B cell (primary cell): ENCODE data around the gene PYROXD2. TPM values are rescaled to one million over a fixed set of nuclear protein-coding genes. Genes with fewer than 3 reads are reported as not detected.
A peak's percentile ranks its signal among the peaks of the same experiment; 100 is the strongest.

Experiments
- ATAC-seq: fragments of 200-7000 bp; cut with Tn5 transposase; one replicate; pipeline ENCODE4 v1.10.0; 2021; ENCODE audit warnings: low read depth, mild to moderate bottlenecking, moderate number of reproducible peaks, moderate library complexity
- CTCF ChIA-PET: fragments of 350-600 bp; sonication (Branson Sonifier 250); formaldehyde crosslinking; loops from one replicate; lab custom pipeline; 2021; ENCODE audit warnings: antibody characterized with exemption, inconsistent platforms; lab: Charles Lee
- POLR2A ChIA-PET: fragments of 350-600 bp; sonication (Branson Sonifier 250); formaldehyde crosslinking; loops from one replicate; lab custom pipeline; 2021; ENCODE audit warnings: antibody characterized with exemption; lab: Charles Lee
- DNase-seq: peaks from one replicate; pipeline ENCODE4 v3.0.0; 2013
- H2AFZ ChIP-seq: 2 replicates; pipeline ENCODE4 v1.6.1; 2012; ENCODE audit warnings: mild to moderate bottlenecking, low read depth, low read length; ENCODE audit not compliant: insufficient read depth, poor library complexity, severe bottlenecking
- H3K27ac ChIP-seq, 2 donors: 1 replicate in 1 of 2; 2 replicates in 1 of 2; pipeline ENCODE4 v1.5.1; 2012 to 2013; ENCODE audit warnings: low read length in 2 of 2, mild to moderate bottlenecking in 2 of 2, moderate library complexity in 1 of 2
- H3K27me3 ChIP-seq, 4 experiments: fragments of 200-600 bp in 1 of 4; sonication (generic) in 1 of 4; replicated peaks in 1 of 4; 1 replicate in 2 of 4; 2 replicates in 2 of 4; pipeline versions ENCODE4 v1.6.1 to v1.7.0; 2013 to 2016; ENCODE audit warnings: low read length in 3 of 4, mild to moderate bottlenecking in 2 of 4, mixed read lengths in 1 of 4, moderate library complexity in 1 of 4; ENCODE audit not compliant: insufficient read depth in 4 of 4, control insufficient read depth in 3 of 4; ENCODE audit errors: control extremely low read depth in 1 of 4
- H3K36me3 ChIP-seq, 2 experiments: replicated peaks in 1 of 2; 1 replicate in 1 of 2; 2 replicates in 1 of 2; pipeline versions ENCODE4 v1.6.1 to v1.7.1; 2013; ENCODE audit warnings: low read length in 1 of 2; ENCODE audit not compliant: insufficient read depth in 2 of 2, control insufficient read depth in 1 of 2; ENCODE audit errors: control extremely low read depth in 1 of 2, extremely low read depth in 1 of 2
- H3K4me1 ChIP-seq, 2 donors: fragments of 200-600 bp in 1 of 2; sonication (generic) in 1 of 2; 1 replicate in 1 of 2; 2 replicates in 1 of 2; pipeline versions ENCODE4 v1.5.1 to v1.6.1; 2013 to 2017; ENCODE audit warnings: low read length in 2 of 2; ENCODE audit not compliant: control insufficient read depth in 2 of 2, insufficient read depth in 2 of 2
- H3K4me2 ChIP-seq: replicated peaks from 2 replicates; pipeline ENCODE3; 2012; ENCODE audit warnings: mild to moderate bottlenecking, low read depth, low read length; ENCODE audit not compliant: poor library complexity, severe bottlenecking
- H3K4me3 ChIP-seq, 5 experiments: fragments of 200-600 bp in 1 of 5; sonication (generic) in 1 of 5; 1 replicate in 3 of 5; 2 replicates in 2 of 5; pipeline versions ENCODE4 v1.5.1 to v1.7.0; 2011 to 2016; ENCODE audit warnings: low read length in 4 of 5, mild to moderate bottlenecking in 4 of 5, low read depth in 2 of 5, control low read depth in 1 of 5, moderate library complexity in 1 of 5; ENCODE audit not compliant: insufficient read depth in 1 of 5; ENCODE audit errors: control extremely low read depth in 1 of 5, extremely low read depth in 1 of 5
- H3K79me2 ChIP-seq: fragments of 200-600 bp; sonication (generic); one replicate; pipeline ENCODE4 v1.6.0; 2016; ENCODE audit warnings: low read length; ENCODE audit not compliant: control insufficient read depth, insufficient read depth
- H3K9ac ChIP-seq: fragments of 200-600 bp; sonication (generic); 2 replicates; pipeline ENCODE4 v1.6.1; 2017; ENCODE audit warnings: mild to moderate bottlenecking, low read length, moderate library complexity
- H3K9me3 ChIP-seq, 3 donors: one replicate each; pipeline versions ENCODE4 v1.6.1 to v1.7.1; 2013; ENCODE audit warnings: low read length in 2 of 3; ENCODE audit not compliant: control insufficient read depth in 2 of 3, insufficient read depth in 1 of 3; ENCODE audit errors: control extremely low read depth in 1 of 3
- H4K20me1 ChIP-seq: 2 replicates; pipeline ENCODE4 v1.6.0; 2012; ENCODE audit warnings: mild to moderate bottlenecking, low read length; ENCODE audit not compliant: insufficient read depth, control insufficient read depth, poor library complexity, severe bottlenecking
- H3K27ac Mint-ChIP-seq: one replicate; pipeline ENCODE4 v1.8.0; 2021; ENCODE audit warnings: mixed read lengths
- H3K27me3 Mint-ChIP-seq: one replicate; pipeline ENCODE4 v1.8.0; 2021; ENCODE audit warnings: mixed read lengths
- H3K4me1 Mint-ChIP-seq: one replicate; pipeline ENCODE4 v1.8.0; 2021; ENCODE audit warnings: mixed read lengths
- H3K4me3 Mint-ChIP-seq: one replicate; pipeline ENCODE4 v1.8.0; 2021; ENCODE audit warnings: mixed read lengths
- H3K9me3 Mint-ChIP-seq: one replicate; pipeline ENCODE4 v1.8.0; 2022; ENCODE audit warnings: mixed read lengths; ENCODE audit not compliant: insufficient read depth
- EZH2 ChIP-seq: IDR thresholded peaks from 2 replicates; pipeline ENCODE4 v1.6.1; 2012; ENCODE audit warnings: borderline replicate concordance, low read depth, mild to moderate bottlenecking, moderate library complexity, low read length; ENCODE audit not compliant: insufficient read depth, poor library complexity, severe bottlenecking
- WGBS: methylation state at CpG from one replicate; pipeline ENCODE4 v1.1.5; 2013; ENCODE audit warnings: missing lambda C conversion rate; ENCODE audit not compliant: insufficient coverage; 5-methylcytosine and 5-hydroxymethylcytosine counted together
- intact Hi-C: fragments of 100-400 bp; cut with micrococcal nuclease; formaldehyde crosslinking; loops from one replicate; pipeline ENCODE4 v1.10.0; 2022
- polyA plus RNA-seq: library from polyadenylated mRNA; depleted of rRNA; stranded (reverse); fragments of >200 nt; gene quantifications from 2 replicates; pipeline ENCODE4 v1.2.3, GENCODE V29; 2012
- total RNA-seq, 2 donors: library from RNA; stranded (reverse); fragments of 120-200 nt in 1 of 2; gene quantifications; 1 replicate in 1 of 2; 2 replicates in 1 of 2; pipeline versions ENCODE4 v1.2.3 to v1.2.4, GENCODE V29; 2013 to 2022
- TF ChIP-seq, protein P1 (sequence below): fragments of 200-600 bp; IDR thresholded peaks from one replicate; pipeline ENCODE4 v1.8.0; 2022; ENCODE audit warnings: antibody characterized with exemption, mild to moderate bottlenecking

PYROXD2 gene
- total and polyA plus RNA-seq, 2 donors (not counting 1 experiment from before 2014, with no cell fraction given): 25.1 to 960 TPM

DNA sequence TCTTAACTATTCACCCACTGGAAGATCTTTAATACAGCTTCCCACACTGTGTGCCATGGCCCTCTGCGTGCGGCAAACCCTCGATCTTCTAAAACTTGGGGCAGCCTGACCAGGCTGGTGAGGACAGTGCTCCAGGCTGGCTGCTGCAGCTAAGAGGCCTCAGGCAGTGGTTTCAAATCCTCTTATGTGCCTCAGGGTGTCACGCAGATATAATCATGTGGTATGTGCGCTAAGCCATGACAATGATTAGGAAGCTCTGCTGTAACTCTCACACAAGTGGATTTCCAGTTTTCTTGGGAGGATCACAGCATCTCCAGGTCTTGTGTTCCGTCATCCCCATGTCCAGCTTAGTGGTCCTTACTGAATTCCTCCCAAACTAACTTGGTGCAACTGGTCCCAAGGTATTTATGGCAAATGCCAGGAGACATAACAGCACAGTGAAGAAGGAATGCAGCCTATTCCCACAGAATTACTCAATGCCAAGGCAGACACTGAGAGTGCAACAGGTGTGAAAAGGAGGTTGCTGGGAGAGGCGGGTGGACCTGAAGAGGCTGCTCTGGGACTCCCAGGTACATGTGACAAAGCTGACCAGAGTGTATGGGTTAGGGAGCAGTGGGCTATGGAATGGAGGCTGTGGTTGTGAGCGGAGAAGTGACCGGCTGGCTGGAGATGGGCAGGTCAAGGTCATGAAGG, 29.5 kb upstream of the PYROXD2 start:
- CTCF ChIA-PET: no interaction called here
- Histone ChIP-seq H3K27me3 (no peaks in the 10 kb centered on the region), H3K79me2 (peaks cover 20% of the 10 kb centered on the region), H3K4me1 (peaks cover 28 to 39% of the 10 kb centered on the region in 2 donors), H3K4me2 (peak overlapping the region; percentile 86), H3K27ac (peak overlapping the region; percentile 39 to 97), H2AFZ (no peak overlapping the region), H3K4me3 (no peak overlapping the region), H4K20me1 (peaks cover 21% of the 10 kb centered on the region), H3K9ac (no peak overlapping the region), H3K36me3 (peaks cover 0 to 49% of the 10 kb centered on the region in 2 experiments), H3K9me3 (no peaks in the 10 kb centered on the region)
- intact Hi-C loops: no loop called here
- Mint-ChIP-seq H3K9me3 (no peaks in the 10 kb centered on the region), H3K27me3 (no peaks in the 10 kb centered on the region), H3K4me3 (peak overlapping the region; percentile 90), H3K27ac (peak overlapping the region; percentile 95), H3K4me1 (peaks cover 58% of the 10 kb centered on the region)
- DNase-seq (peak; percentile 73), ATAC-seq (peak; percentile 16)
- TF ChIP-seq, protein P1, sequence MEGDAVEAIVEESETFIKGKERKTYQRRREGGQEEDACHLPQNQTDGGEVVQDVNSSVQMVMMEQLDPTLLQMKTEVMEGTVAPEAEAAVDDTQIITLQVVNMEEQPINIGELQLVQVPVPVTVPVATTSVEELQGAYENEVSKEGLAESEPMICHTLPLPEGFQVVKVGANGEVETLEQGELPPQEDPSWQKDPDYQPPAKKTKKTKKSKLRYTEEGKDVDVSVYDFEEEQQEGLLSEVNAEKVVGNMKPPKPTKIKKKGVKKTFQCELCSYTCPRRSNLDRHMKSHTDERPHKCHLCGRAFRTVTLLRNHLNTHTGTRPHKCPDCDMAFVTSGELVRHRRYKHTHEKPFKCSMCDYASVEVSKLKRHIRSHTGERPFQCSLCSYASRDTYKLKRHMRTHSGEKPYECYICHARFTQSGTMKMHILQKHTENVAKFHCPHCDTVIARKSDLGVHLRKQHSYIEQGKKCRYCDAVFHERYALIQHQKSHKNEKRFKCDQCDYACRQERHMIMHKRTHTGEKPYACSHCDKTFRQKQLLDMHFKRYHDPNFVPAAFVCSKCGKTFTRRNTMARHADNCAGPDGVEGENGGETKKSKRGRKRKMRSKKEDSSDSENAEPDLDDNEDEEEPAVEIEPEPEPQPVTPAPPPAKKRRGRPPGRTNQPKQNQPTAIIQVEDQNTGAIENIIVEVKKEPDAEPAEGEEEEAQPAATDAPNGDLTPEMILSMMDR: no peak
- no peak for TF ChIP-seq EZH2
- 70% methylated on average over 9 of the region's 9 CpGs for WGBS
- POLR2A ChIA-PET: no interaction called here

DNA sequence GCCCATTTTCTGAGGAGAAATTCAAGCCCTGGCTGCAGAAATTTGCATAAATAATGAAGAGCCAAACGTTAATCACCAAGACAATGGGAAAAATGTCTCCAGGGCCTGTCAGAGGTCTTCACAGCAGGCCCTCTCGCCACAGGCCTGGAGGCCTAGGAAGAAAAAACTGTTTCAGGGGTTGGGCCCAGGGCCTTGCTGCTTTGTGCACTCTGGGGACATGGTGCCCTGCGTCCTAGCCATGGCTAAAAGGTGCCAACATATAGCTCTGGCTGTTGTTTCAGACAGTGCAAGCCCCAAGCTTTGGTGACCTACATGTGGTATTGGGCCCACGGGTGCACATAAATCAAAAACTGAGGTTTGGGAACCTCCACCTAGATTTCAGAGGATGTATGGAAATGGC, 23.7 kb upstream of the PYROXD2 start:
- TF ChIP-seq, protein P1: no peak
- no peak for TF ChIP-seq EZH2
- no peak overlapping the region for H2AFZ ChIP-seq
- peaks cover 0 to 7% (median 1%) of the 10 kb centered on the region in 3 donors for H3K9me3 ChIP-seq
- ATAC-seq: no peak
- intact Hi-C loops: no loop called here
- POLR2A ChIA-PET: no interaction called here
- DNase-seq: no peak
- H3K27ac Mint-ChIP-seq: no peak overlapping the region
- peaks cover 0 to 6% of the 10 kb centered on the region in 2 donors for H3K4me1 ChIP-seq
- H3K27me3 ChIP-seq: no peaks in the 10 kb centered on the region
- H3K4me3 Mint-ChIP-seq: no peak overlapping the region
- H3K4me2 ChIP-seq: no peak overlapping the region
- no peak overlapping the region for H3K27ac ChIP-seq
- peaks cover 28% of the 10 kb centered on the region for H4K20me1 ChIP-seq
- no peaks in the 10 kb centered on the region for H3K9me3 Mint-ChIP-seq
- no peak overlapping the region for H3K4me3 ChIP-seq
- peaks cover 21% of the 10 kb centered on the region for H3K4me1 Mint-ChIP-seq
- no peaks in the 10 kb centered on the region for H3K27me3 Mint-ChIP-seq
- CTCF ChIA-PET: no interaction called here
- peaks cover 6 to 84% of the 10 kb centered on the region in 2 experiments for H3K36me3 ChIP-seq
- H3K79me2 ChIP-seq: peaks cover 14% of the 10 kb centered on the region
- 96% methylated on average over 3 of the region's 4 CpGs for WGBS
- no peak overlapping the region for H3K9ac ChIP-seq
